MM.1S (cell line): ENCODE measurements around the gene PRXL2A.

Experiments used
- EZH2 ChIP-seq: fragments of 300-600 bp; sonication (generic); optimal IDR thresholded peaks from 2 replicates; pipeline ENCODE3; 2017; ENCODE audit warnings: low read depth, mild to moderate bottlenecking, antibody characterized with exemption, low read length, mixed read lengths
- TF ChIP-seq, protein P1 (sequence below): fragments of 300-600 bp; sonication (generic); IDR thresholded peaks from 2 replicates; pipeline ENCODE4 v1.5.1; 2016; ENCODE audit warnings: antibody characterized with exemption, low read length, mixed read lengths

DNA sequence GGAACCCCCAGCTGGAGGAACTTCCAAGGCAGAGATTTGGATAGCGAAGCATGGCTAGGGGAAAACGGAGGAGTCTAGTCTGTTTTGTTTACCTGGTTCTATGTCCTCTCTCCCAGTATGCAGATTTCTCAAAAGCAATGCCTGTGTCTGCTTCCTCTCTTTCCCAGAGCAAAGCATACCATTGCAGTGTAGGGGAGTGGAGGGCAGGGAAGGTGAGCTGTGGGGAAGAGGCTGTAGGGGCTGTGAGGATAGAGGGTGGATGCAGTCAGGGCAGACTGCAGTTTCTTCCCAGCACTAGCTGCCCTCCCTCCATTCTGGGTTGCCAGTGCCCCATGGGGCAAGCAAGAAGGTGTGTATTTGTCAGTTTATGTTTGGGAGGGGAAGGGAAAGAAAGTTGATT lies 28.9 kb downstream of the PRXL2A start:
- no peak for TF ChIP-seq EZH2
- TF ChIP-seq, protein P1, sequence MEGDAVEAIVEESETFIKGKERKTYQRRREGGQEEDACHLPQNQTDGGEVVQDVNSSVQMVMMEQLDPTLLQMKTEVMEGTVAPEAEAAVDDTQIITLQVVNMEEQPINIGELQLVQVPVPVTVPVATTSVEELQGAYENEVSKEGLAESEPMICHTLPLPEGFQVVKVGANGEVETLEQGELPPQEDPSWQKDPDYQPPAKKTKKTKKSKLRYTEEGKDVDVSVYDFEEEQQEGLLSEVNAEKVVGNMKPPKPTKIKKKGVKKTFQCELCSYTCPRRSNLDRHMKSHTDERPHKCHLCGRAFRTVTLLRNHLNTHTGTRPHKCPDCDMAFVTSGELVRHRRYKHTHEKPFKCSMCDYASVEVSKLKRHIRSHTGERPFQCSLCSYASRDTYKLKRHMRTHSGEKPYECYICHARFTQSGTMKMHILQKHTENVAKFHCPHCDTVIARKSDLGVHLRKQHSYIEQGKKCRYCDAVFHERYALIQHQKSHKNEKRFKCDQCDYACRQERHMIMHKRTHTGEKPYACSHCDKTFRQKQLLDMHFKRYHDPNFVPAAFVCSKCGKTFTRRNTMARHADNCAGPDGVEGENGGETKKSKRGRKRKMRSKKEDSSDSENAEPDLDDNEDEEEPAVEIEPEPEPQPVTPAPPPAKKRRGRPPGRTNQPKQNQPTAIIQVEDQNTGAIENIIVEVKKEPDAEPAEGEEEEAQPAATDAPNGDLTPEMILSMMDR, result no peak
